Measurements from ENCODE around the gene AGAP2.

GRCh38 chr12:57743769-57744168 lies 5.2 kb upstream of the AGAP2 start:
- TF ChIP-seq POLR2A (IDR thresholded peaks at IDR 0.05) (no peak), CTCF (IDR thresholded peaks at IDR 0.05) (no peak), POLR2AphosphoS5 (IDR thresholded peaks at IDR 0.05) (no peak), EP300 (IDR thresholded peaks at IDR 0.05; ENCODE audit: low read depth) (no peak)

Data from transverse colon (tissue), 4 donors.